Measurements from ENCODE around the gene CLMP.
A peak's percentile ranks its signal among the peaks of the same experiment; 100 is the strongest.

The CLMP gene
- long read RNA-seq, donor 1, full-length matches to known transcripts: 4 of 9 reads
- long read RNA-seq, donor 1, partial matches to known transcripts: 5 of 9 reads
- long read RNA-seq, donor 1, other reads (novel, unspliced or antisense): 0 of 9 reads
- long read RNA-seq, donor 2: 0 reads
- long read RNA-seq, donor 3, full-length matches to known transcripts: 5 of 5 reads
- long read RNA-seq, donor 3, partial matches to known transcripts: 0 of 5 reads
- long read RNA-seq, donor 3, other reads (novel, unspliced or antisense): 0 of 5 reads
- long read RNA-seq, donor 4, full-length matches to known transcripts: 3 of 3 reads
- long read RNA-seq, donor 4, partial matches to known transcripts: 0 of 3 reads
- long read RNA-seq, donor 4, other reads (novel, unspliced or antisense): 0 of 3 reads
- long read RNA-seq, donor 5, full-length matches to known transcripts: 1 of 1 reads
- long read RNA-seq, donor 5, partial matches to known transcripts: 0 of 1 reads
- long read RNA-seq, donor 5, other reads (novel, unspliced or antisense): 0 of 1 reads
- long read RNA-seq, donor 6, full-length matches to known transcripts: 4 of 4 reads
- long read RNA-seq, donor 6, partial matches to known transcripts: 0 of 4 reads
- long read RNA-seq, donor 6, other reads (novel, unspliced or antisense): 0 of 4 reads
- long read RNA-seq, donor 7, full-length matches to known transcripts: 6 of 43 reads
- long read RNA-seq, donor 7, partial matches to known transcripts: 37 of 43 reads
- long read RNA-seq, donor 7, other reads (novel, unspliced or antisense): 0 of 43 reads
- long read RNA-seq, donor 8, full-length matches to known transcripts: 5 of 5 reads
- long read RNA-seq, donor 8, partial matches to known transcripts: 0 of 5 reads
- long read RNA-seq, donor 8, other reads (novel, unspliced or antisense): 0 of 5 reads

- DNase-seq: peak; percentile 77
These were observed at the start of gene CLMP for GRCh38 chr11:123195188-123196059. CLMP (minus strand) TSS chr11:123195248; CDS start chr11:123194940, 308 bp downstream.

DNA sequence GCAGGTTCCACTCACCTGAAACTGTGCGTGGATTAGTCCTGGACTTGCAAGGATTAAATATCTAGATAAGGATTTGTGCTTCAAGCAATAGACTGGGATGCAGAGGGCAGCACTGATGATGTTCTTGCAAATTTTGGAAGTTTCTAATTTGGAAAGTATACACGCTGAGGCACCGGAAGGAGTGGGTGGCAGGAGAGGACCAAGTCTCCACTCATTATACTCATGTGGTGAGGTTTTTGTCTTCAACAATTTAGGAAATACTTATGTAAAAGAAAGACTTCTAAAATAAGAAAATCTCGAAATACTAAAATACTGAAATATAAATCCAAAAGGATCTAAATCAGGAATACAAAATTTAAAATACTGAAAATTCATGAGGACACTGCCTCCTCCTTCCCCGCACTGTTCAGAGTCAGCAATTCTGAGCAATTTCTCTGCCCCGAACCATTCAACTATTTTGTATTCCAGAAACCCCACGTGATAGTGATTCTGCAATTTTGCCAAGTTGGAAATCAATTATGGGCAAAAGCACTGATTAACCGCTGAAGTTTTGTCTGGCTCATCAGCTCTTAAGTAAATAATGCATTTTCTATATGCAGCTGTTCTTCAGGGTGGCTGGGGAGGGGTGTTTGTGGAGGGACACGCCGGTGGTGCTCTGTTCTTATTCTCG is 47.0 kb upstream of the CLMP start:
- no peak for DNase-seq

- no peak for DNase-seq
These were observed 46.2 kb upstream of the CLMP start for GRCh38 chr11:123241294-123241693.

DNA sequence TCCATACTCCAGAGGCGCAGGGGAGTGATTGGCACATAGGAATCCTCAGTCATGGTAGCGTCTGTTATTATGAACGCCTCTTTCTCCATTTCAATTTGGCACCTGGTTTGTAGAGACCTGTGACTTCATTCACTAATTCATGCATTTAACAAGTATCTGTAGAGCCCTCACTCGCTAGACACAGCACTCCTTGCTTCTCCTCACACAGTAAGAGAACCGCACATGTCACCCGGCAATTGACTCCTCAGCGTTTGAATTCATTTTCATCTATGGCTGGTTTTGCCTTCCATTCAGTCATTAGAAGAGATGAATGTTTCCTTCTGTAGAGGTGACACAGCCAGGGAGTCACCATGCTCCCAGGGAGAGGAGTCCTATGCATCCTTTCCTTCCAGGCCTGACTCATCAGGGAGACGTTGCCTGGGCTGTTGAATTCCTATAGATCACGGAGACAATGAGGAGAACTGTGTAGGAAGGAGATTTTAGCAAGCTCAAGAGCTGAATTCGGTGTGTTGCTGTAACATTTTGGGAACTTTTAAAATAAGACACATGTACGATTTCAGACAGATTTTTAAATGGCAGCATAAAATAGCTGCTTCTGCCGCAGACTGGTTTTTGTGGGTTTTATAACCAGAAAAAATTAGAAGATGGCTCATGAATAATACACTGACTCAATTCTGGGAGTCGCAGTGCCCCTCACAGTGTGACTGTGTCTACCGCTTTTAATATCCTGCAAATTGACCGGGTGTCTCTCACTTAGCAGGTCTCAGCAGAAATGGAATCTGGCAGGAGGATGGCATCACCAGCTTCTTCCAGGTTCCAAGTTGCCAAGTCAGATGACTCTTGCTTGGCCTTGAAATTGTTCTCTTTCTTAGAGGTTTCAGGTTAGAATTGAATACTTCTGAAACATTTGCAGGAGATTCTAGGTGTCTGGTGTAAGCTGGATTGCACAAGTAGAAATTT is 44.4 kb upstream of the CLMP start:
- no peak for DNase-seq

GRCh38 chr11:123238297-123238696 is 43.2 kb upstream of the CLMP start:
- no peak for DNase-seq

- no peak for DNase-seq
These were observed 41.8 kb upstream of the CLMP start for GRCh38 chr11:123236879-123237278.

DNA sequence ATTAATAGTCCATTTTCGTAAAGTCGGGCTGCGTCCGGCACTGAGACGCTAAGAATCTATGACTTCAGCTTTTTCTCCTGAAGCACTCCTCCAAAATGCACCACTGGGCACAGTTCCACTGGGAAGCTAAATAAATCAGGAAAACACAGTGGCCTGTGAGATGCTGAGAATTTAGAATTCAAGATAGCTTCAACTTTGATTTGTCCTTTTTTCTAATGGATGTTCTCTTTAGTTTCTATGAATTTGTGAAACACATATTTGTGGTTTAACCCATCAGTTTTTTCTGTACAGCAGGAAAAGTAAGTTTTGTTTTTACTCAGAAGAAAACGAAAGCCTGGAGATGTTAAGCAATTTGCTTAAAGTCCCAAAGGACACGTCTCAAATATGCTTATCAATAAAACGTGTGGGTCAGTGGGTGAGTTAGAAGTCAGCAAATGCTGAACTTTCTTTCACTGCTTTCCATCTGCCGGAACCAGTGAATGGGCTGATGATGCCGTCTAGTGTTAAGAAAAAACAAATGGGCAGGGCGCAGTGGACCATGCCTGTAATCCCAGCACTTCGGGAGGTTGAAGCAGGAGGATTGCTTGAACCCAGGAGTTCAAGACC is 40.7 kb upstream of the CLMP start:
- DNase-seq: no peak

DNA sequence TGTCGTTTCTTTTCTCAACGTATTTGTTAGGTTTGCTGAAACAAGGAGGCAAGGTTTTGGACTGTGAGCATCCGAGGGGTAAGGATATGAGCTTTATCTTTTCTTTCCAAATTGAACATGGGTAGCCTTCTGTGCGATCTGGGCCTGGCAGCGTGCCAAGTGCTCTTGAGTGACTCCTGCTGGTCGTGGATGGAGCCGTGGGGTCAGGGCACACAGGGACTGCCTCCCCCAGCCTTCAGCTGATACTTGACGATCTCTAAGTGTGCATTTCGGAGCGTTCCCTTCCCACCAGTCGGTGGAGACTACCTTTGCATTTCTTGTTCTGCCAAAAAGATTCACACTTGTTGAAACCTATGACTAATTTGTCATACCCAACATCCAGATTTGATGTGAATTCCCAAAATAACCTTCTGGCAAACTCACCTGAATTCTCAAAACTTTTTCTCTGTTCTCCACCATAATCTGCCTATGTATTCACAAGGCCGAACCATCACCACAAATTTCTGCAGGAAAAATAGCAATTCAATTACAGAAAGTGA is 40.1 kb upstream of the CLMP start:
- no peak for DNase-seq

- no peak for DNase-seq
These were observed 38.9 kb upstream of the CLMP start for GRCh38 chr11:123233975-123234334.

GRCh38 chr11:123233280-123233974 is 38.4 kb upstream of the CLMP start:
- no peak for DNase-seq

- DNase-seq: no peak
These were observed 36.7 kb upstream of the CLMP start for GRCh38 chr11:123231777-123232176.

DNA sequence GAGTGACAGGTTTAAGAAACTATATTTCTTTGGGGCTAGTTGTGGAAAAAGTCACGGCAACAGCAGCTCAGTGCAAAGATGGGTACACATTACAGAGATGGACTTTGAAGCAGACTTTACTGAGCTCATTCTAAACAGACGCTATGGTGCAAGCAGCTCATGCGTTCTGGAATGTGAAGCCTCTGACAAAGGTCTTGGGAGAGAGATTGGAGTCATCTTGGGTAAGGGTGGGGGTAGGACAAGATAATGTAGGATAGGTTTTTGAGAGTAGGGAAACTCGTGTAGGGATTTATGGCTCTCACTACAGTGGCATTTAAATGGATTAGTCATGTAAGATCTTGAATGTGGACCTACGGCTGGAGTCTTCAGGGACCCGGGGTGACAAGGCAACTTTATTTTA is 36.2 kb upstream of the CLMP start:
- no peak for DNase-seq

DNA sequence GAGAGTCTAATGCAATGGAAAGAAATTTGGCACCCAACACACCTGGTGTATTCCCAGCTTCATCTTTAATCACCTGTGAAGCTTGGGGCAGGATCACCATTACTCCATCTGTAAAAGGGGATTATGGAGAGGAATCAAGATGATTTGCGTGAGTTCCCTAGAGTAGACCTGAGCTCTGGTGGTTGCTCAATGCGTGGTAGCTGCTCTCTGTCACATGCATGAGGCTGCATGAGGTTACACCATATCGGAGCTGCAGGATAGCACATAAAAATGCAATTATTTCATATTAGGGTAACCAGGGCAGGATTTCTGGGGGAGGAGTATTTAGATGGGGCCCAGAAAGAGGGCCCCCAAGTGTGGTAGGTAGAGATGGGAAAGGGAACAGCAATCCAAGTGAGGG is 35.3 kb upstream of the CLMP start:
- no peak for DNase-seq

DNA sequence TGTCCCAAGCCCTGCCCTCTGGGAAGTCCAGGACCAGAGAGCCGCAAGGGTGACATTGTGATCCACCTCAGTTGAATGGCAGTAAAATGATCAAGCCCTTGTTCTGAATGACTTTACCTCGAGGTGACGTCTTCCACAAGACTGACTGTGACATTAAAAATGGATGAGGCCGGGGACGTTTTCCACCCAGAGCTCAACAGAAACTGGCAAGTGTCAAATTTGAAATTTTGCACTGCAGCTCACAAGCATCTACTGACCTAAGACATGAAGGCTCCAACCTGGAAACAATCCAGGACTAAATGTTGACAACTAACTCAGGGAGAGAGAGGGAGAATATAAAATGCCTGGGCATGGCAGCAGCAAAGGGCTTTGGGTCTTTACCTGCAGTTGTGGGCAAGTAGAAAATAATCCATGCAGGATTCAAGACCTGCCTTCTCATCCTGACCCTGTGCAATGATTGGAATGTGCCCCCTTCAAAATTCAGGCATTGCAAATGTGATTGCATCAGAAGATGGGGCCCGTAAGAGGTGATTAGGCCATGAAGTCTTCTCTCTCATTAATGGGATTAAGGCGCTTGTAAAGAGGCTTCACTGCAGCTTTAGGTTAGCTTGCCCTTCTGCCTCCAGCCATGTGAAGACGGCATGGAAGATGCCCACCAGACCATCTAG is 33.6 kb upstream of the CLMP start:
- no peak for DNase-seq

DNA sequence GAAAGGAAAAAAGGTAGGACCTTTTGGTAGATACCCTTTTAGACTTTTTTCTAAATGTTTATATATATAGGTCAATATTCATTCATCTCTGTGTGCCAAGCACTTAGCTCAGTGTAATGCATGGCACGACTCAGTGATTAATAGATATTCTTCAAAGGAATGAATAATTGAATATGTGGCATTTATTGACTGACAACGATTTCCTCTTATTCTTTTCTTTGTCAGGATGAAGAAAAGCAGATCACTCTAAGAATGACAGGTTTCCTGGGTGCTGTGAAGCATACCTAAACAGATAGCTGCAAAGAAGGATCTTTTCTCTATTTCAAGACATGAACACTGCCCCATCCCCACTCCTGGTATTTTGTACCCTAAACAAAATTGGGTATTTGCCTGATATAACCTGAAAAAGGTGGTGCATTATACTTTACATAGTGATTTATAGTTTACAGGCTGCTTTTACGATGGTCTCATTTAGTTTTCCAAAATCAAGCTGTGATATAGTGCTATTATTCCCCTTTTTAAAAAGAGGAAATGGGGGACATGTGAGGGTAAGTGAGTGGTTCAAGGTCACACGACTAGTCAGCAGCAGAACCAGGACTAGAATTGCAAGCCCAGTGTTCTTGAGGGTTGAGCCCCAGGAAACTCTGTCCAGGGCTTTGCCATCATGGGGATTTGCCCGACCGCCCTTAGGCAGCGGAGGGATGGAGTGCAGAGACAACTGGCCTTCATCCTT is 32.9 kb upstream of the CLMP start:
- DNase-seq: no peak

GRCh38 chr11:123221584-123221983 is 26.5 kb upstream of the CLMP start:
- no peak for DNase-seq

DNA sequence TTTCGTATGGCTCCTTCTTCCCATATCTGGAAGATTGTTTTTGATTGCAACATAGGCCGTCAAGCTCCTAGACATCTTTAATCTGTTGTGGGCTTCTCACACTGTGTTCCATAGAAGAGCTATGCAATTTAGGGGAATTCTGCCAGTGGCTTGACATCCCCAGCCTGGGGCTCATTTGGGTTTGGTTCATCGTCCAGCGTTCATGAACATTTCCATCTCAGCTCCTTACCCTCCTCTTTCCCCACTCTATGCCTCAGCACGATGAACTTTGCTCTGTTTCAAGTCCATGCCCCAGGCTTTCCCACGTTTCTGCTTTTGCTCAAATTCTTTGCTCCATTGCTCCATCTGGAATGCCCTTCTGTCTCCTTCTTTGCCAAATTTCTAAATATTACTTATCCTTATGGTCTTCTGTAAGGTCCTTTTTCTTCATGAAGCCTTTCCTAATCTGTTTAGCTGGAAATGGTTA is 26.1 kb upstream of the CLMP start:
- no peak for DNase-seq

Measured in right kidney (tissue), 9 donors.